Activated CD8-positive, alpha-beta memory T cell treated with anti-CD3 and anti-CD28 coated beads for 4 hours (primary cell): ENCODE measurements around the gene MED10.

Source experiments
- DNase-seq, 2 donors: peaks; one replicate each; pipeline ENCODE4 v3.0.0-alpha.2; 2020; ENCODE audit warnings: low read depth in 2 of 2

MED10 gene

DNA sequence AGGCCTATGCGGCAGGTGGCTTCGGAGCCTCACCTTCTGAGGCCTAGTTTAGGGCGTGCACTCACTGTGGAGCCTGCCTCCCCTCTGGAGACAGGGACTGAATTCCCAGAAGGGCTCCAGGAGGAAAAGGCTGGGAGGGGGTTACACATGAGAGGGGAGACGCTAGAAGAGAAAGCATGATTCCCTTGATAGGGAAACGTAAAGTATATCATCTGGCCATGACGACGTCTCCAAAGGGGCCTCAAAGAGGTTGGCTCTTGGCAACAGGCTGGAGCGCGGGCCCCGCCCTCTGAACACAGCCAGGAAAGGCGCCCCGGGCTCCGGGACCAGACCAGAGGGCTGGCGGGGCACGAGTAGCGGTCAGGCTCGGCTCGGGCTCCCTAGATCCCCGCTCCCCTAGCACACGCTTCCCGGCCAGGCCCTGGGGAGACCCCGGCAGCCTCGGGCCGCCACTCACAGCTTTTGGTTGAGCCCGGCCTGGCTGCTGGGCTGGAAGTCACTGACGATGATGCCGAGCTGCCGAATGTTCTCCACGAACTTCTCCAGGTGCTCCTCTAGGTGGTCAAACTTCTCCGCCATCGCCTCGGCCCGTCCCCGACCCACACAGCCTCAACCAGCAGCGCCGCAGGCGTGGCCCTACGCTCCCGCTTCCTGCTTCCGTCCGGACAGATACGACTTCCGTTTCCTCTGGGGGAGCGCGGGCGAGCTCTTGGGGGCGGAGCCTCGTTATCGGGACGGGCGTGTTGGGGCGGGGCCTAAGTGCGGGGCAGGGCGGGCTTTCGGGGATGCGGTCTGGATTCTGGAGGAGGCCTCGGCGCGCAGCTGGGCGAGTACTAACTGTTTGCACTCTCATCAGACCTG is at the start of gene MED10:
MED10 (minus strand) TSS at position 643 of the 861 bp plus-strand sequence; CDS start at position 579, 64 bp downstream.
- DNase-seq, result peak; percentile 90

DNA sequence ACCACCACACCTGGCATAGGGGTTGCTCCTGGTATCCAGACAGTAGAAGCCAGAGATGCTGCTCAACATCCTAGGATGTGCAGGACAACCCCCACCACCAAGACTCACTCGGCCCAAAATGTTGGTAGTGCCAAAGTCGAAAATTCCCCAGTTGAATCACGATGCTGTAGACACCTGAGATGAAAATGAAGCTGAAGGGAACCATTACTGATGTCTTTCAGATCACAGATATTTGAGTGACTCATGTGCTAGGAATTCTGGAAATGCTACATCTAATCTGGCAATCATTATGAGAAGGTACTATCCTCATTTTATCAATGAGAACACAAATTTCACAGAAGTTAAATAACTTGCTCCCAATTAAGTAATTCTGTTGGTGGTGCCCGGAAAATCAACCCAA is 49.3 kb upstream of the MED10 start:
- DNase-seq, result no peak

DNA sequence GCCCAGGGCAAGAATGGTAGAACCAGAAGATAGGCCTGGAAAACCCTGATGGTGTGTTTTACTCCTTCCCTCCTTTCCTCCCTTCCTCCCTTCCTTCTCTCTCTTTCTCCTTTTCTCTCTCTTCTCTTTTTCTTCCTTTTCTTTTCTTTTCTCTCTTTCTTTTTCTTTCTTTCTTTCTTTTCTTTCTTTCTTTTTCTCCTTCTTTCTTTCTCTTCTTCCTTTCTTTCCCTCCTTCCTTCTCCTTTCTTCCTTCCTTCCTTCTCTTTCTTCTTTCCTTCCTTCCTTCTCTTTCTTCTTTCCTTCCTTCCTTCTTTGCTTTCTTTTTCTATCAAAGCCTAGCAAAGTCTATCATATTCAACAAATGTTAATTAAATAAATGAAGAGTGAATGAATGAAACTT is 46.4 kb upstream of the MED10 start:
- DNase-seq, result no peak

- no peak for DNase-seq
These were observed 45.8 kb upstream of the MED10 start for GRCh38 chr5:6424110-6424659.

GRCh38 chr5:6423327-6424109 is 45.2 kb upstream of the MED10 start:
- DNase-seq, result no peak

DNA sequence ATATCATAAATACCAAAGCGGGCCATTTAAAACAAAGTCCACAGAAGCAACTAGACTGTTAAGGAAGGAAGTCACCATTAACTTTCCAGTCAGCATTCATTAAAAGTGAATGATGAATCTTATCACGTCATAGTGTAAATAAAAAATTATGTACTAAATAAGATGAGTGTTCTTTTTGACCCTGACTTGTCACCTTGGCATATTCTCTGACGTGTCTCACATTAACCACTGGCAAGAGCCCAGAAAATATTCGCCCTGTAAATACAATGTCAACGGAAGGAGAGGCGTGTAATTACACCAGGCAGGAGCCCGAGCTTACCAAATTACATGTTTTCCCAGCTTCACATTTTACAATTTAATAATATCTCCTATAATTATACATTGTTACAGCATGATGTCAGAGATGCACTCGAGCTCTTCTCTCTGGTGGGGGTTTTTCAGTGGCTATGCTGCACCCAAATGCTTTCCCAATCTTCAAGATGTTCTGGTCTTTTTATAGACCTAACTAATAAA is 41.0 kb upstream of the MED10 start:
- DNase-seq, result no peak

GRCh38 chr5:6418679-6419276 is 40.4 kb upstream of the MED10 start:
- DNase-seq, result no peak

GRCh38 chr5:6417657-6418056 is 39.3 kb upstream of the MED10 start:
- no peak for DNase-seq

- no peak for DNase-seq
These were observed 34.5 kb upstream of the MED10 start for GRCh38 chr5:6412811-6413210.

DNA sequence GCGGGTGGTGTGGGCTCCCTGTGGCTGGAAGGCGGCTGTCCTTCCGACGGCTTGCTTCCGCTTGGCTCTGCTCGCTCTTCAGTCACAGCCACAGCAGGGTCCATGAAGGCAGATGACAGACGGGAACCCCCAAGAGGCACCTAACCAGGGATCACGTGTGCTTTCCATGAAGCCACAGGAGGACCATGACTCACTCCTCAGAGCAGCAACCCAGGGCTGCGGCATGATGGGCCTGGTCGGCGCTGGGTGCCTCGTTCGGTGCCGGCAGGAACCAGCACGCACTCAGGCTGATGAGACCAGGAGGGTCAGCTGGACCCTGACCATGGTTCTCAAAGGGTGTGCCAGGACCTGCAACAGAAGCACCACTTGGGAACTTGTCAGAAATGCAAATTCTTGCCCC is 32.8 kb upstream of the MED10 start:
- DNase-seq, result no peak

GRCh38 chr5:6410421-6410820 is 32.1 kb upstream of the MED10 start:
- no peak for DNase-seq

DNA sequence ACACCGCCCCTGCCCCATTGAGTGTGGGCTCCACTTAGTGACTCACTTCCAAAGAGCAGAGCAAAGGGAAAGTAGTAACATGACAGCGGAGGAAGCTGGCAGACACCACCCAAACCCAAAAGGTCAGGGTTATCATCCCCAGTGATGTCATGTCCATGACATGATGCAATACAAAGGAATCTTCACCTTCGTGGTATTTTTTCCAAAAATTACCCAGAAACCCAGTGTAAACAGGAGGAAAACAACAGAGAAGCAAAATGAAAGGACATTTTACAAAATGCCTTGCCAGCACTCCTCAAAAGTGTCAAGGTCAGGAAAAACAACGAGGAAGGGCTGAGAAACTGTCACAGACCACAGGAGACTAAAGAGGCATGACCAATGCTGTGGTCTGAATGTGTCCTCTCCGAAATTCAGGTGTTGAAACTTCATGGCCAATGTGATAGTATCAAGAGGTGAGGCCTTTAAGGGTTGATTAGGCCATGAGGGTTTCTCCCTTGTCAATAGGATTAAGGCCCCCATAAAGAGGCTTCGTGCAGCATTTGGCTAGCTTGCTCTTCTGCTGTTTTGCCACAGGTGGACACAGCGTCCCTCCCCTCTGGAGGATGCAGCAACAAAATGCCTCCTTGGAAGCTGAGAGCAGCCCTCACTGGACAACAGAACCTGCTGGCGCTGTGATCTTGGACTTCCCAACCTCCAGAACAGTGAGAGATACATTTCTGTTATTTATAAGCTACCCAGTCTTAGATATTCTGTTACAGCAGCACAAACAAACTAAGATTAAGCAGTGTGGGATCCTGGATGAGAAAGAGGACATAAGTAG is 30.5 kb upstream of the MED10 start:
- DNase-seq, result no peak

DNA sequence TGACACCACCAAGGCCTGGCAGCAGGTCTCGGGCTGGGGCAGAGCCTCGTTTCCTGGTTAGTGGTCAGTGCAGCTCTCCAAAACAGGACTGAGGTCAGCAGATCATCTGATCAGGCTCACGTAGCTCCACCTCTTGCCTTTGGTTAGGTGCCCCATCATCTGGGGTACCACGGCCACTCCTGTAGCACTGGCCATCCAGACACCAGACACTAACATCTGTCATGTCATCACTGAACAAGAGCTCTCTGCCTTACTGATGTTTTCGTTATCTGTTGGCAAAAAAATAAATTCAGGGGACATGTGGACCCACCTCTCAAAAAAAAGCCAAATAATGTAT is 29.9 kb upstream of the MED10 start:
- no peak for DNase-seq

- DNase-seq, result no peak
These were observed 29.4 kb upstream of the MED10 start for GRCh38 chr5:6407558-6408259.

GRCh38 chr5:6405591-6405990 is 27.2 kb upstream of the MED10 start:
- no peak for DNase-seq

- no peak for DNase-seq
These were observed 25.8 kb upstream of the MED10 start for GRCh38 chr5:6404129-6404528.

- no peak for DNase-seq
These were observed 25.1 kb upstream of the MED10 start for GRCh38 chr5:6403416-6403815.

DNA sequence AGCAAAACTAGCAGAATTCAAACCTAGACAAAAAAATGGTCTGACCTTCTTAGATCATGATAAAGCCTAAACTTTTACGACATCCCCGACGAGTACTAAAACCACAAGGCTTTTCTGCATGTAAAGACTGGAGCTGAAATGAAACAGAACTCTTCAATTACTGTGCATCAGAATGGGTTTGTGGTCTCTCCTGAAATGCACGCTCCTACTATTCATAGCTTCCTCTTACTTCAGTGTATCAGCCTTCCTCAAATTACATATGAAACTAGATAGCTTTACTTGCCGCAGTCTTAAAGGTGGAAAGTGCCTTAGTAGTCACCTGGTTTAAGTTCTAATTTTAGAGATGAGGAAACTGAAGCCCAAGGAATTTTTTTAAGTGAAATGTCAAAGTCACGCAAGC is 24.6 kb upstream of the MED10 start:
- DNase-seq, result no peak

DNA sequence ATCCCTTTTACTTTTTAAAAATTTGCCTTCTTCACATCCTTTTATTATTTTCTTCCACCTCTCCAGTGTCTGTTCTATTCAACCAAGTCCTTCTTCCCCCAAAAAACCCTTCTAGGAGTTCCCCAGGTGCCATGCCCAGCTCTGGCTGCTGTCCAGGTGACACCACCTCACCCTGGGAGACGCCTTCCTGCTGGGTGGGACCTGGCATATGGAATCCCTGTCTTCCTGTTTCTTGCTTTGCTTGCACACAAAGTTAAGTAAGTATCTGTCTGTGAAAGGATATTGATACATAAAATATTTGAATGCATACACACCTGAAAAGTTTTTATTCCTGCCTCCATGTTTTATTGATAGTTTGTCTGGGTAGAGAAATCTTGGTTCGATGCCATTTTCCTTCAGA is 23.1 kb upstream of the MED10 start:
- DNase-seq, result no peak

DNA sequence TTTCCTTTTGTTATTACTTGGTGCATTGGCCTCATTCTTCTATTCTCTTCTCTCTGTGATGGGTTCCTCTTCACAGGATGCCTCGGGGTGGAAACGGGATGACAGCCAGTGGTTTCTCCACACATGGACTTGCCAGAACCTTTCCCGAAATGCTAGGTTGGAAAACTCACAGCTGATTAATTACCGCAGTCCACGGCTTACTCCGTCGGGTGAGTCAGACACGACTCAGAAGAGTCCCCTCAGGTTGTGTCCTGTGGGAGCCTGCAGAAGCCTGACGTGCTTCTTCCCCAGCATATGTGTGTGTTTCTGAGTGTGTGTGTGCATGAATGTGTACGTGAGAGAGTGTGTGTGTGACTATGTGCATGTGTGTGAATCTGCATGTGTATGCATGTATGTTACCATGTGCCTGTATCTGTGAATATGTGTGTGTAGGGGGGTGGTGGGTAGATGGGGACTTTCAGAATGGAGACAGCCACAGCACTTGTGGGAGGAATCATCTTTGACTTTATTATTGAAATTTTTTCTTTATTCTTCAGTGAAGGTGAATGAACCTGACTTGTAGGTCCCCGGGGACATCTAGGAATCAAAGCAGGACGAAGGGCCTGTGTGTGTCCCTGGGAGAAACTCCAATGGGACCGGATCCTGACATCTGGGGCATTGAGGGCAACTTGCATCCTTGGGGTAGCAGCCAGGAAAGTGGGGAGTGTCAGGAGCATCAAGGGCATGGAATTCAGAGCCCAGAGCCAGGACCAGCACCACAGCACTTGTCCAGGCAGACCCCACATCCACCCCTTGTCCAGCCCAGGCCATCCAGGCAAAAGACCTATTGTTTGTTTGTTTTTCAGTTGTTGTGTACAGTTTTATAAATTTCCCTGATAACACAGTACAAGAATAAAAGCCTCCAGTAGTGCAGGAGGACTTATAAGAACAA is 21.9 kb upstream of the MED10 start:
- DNase-seq, result no peak
